GM18867 (cell line): ENCODE data around the gene RNPC3.
"Not testable (repeated sequence)": the region's sequence is repeated elsewhere in the genome, so short reads cannot be mapped to it uniquely, and the experiment has no call there.

Experiments
- ATAC-seq: cut with Tn5 transposase; IDR thresholded peaks from one replicate; pipeline ENCODE4 v1.9.1; 2021; ENCODE audit warnings: mild to moderate bottlenecking, moderate library complexity; ENCODE audit not compliant: unreplicated experiment

RNPC3 gene

GRCh38 chr1:103560427-103560826 is 34.9 kb downstream of the RNPC3 start:
- no peak for ATAC-seq

- not testable (repeated sequence) for ATAC-seq
Measured at GRCh38 chr1:103561124-103561523, 35.6 kb downstream of the RNPC3 start.

GRCh38 chr1:103561643-103562395 is 36.3 kb downstream of the RNPC3 start:
- peak; percentile 91 for ATAC-seq

- no peak for ATAC-seq
Measured at GRCh38 chr1:103563056-103563455, 37.6 kb downstream of the RNPC3 start.

- ATAC-seq, result no peak
Measured at GRCh38 chr1:103569493-103569892, 44.0 kb downstream of the RNPC3 start.

GRCh38 chr1:103571289-103571688 is 45.8 kb downstream of the RNPC3 start, which contains the start of gene AMY2B:
AMY2B (plus strand) TSS chr1:103571589; CDS start chr1:103571603, 14 bp downstream.
- not testable (repeated sequence) for ATAC-seq

GRCh38 chr1:103576065-103576464 is 50.6 kb downstream of the RNPC3 start:
- ATAC-seq, result no peak

- not testable (repeated sequence) for ATAC-seq
Measured at GRCh38 chr1:103576784-103577183, 51.3 kb downstream of the RNPC3 start.

GRCh38 chr1:103582464-103582863 is 57.0 kb downstream of the RNPC3 start:
- no peak for ATAC-seq

- no peak for ATAC-seq
Measured at GRCh38 chr1:103583887-103584286, 58.4 kb downstream of the RNPC3 start.

GRCh38 chr1:103584537-103584936 is 59.0 kb downstream of the RNPC3 start:
- ATAC-seq, result no peak

GRCh38 chr1:103602740-103603139 is 77.2 kb downstream of the RNPC3 start:
- ATAC-seq, result not testable (repeated sequence)
